ENCODE data around the gene TIFAB. TPM values are rescaled to one million over a fixed set of nuclear protein-coding genes. Genes with fewer than 3 reads are reported as not detected.

The TIFAB gene
- total and polyA plus RNA-seq, 2 experiments from 2014 or later: not detected

GRCh38 chr5:135400866-135401265 is 51.3 kb downstream of the TIFAB start:
- Histone ChIP-seq H3K36me3 (ENCODE audit: insufficient read depth) (no peaks in the 10 kb centered on the region), H3K9me2 (ENCODE audit: insufficient read depth) (no peaks in the 10 kb centered on the region), H3K4me1 (ENCODE audit: insufficient read depth) (peaks cover 50% of the 10 kb centered on the region), H3K27ac (ENCODE audit: low read depth) (no peak overlapping the region), H3K4me2 (peak overlapping the region; percentile 88), H3F3A (replicated peaks; ENCODE audit: low read depth) (peaks cover 15% of the 10 kb centered on the region), H3K79me2 (replicated peaks; ENCODE audit: insufficient read depth) (peaks cover 17% of the 10 kb centered on the region), H2AFZ (no peak overlapping the region), H3K27me3 (ENCODE audit: insufficient read depth) (peaks cover 89% of the 10 kb centered on the region), H4K20me1 (replicated peaks; ENCODE audit: insufficient read depth) (peaks cover 21% of the 10 kb centered on the region), H3K4me3 (peak overlapping the region; percentile 78)
- peak; percentile 29 for DNase-seq (ENCODE audit: low spot score)
- Mint-ChIP-seq H3K4me1 (peaks cover 57% of the 10 kb centered on the region), H3K27me3 (ENCODE audit: insufficient read depth, low read depth, poor library complexity) (peaks cover 36% of the 10 kb centered on the region), H3K36me3 (ENCODE audit: low read depth) (no peaks in the 10 kb centered on the region), H3K4me3 (peak overlapping the region; percentile 79), H3K27ac (no peak overlapping the region), H3K9me3 (no peaks in the 10 kb centered on the region)
- TF ChIP-seq ZNF462 (CRISPR knock-in tag; IDR thresholded peaks at IDR 0.05) (no peak), CTCF (conservative IDR thresholded peaks at IDR 0.05; ENCODE audit: low read depth in 2 of 2) (no peak), ETS1 (IDR thresholded peaks at IDR 0.05) (no peak), STAT1 (IDR thresholded peaks at IDR 0.05; ENCODE audit: unreplicated experiment) (no peak), ZNF114 (CRISPR knock-in tag; IDR thresholded peaks at IDR 0.05) (no peak), CREB1 (CRISPR knock-in tag; IDR thresholded peaks at IDR 0.05; ENCODE audit: low read depth) (no peak), ZNF331 (CRISPR knock-in tag; IDR thresholded peaks at IDR 0.05; ENCODE audit: low read depth) (no peak), POLR2AphosphoS5 (IDR thresholded peaks at IDR 0.05; ENCODE audit: low read depth) (no peak)
- ATAC-seq: no peak

Measured in GM23338 (cell line).